Middle frontal gyrus (tissue), 1 donor: ENCODE results near the gene C4B.
"Not testable (repeated sequence)": the region's sequence is repeated elsewhere in the genome, so short reads cannot be mapped to it uniquely, and the experiment has no call there.

ENCODE experiments used
- DNase-seq: peaks from one replicate; pipeline ENCODE4 v3.0.0-alpha.2; 2015; ENCODE audit warnings: low spot score; ENCODE audit errors: extremely low spot score

Gene C4B

GRCh38 chr6:31980998-31981397 is 33.6 kb upstream of the C4B start:
- DNase-seq = not testable (repeated sequence)

- not testable (repeated sequence) for DNase-seq
Observed at GRCh38 chr6:31981744-31982143, 32.9 kb upstream of the C4B start, which contains the start of gene C4A. Gene C4A (plus strand): TSS chr6:31982057. CDS start chr6:31982108, 51 bp downstream.

GRCh38 chr6:31989363-31989762 is 25.2 kb upstream of the C4B start:
- not testable (repeated sequence) for DNase-seq

GRCh38 chr6:31994421-31994820 is 20.2 kb upstream of the C4B start:
- DNase-seq = not testable (repeated sequence)

GRCh38 chr6:31996385-31996784 is 18.2 kb upstream of the C4B start:
- DNase-seq = not testable (repeated sequence)

GRCh38 chr6:32002546-32003268 is 11.9 kb upstream of the C4B start:
- not testable (repeated sequence) for DNase-seq

- not testable (repeated sequence) for DNase-seq
Observed at GRCh38 chr6:32003301-32003700, 11.3 kb upstream of the C4B start.

GRCh38 chr6:32004393-32004792 is 10.2 kb upstream of the C4B start:
- DNase-seq = not testable (repeated sequence)

- not testable (repeated sequence) for DNase-seq
Observed at GRCh38 chr6:32004864-32005537, 9.6 kb upstream of the C4B start.

GRCh38 chr6:32005538-32005880 is 9.1 kb upstream of the C4B start:
- DNase-seq = not testable (repeated sequence)

- not testable (repeated sequence) for DNase-seq
Observed at GRCh38 chr6:32005991-32006529, 8.5 kb upstream of the C4B start.

- not testable (repeated sequence) for DNase-seq
Observed at GRCh38 chr6:32007086-32007485, 7.5 kb upstream of the C4B start.

- not testable (repeated sequence) for DNase-seq
Observed at GRCh38 chr6:32008037-32008436, 6.6 kb upstream of the C4B start.

GRCh38 chr6:32008616-32009015 is 6.0 kb upstream of the C4B start:
- not testable (repeated sequence) for DNase-seq

- DNase-seq = not testable (repeated sequence)
Observed at GRCh38 chr6:32009537-32009936, 5.1 kb upstream of the C4B start.

- not testable (repeated sequence) for DNase-seq
Observed at GRCh38 chr6:32010856-32011530, 3.6 kb upstream of the C4B start.

GRCh38 chr6:32012941-32013617 is 1.5 kb upstream of the C4B start:
- not testable (repeated sequence) for DNase-seq

- DNase-seq = not testable (repeated sequence)
Observed at GRCh38 chr6:32013738-32014137, 857 bp upstream of the C4B start.

- not testable (repeated sequence) for DNase-seq
Observed at GRCh38 chr6:32022100-32022499, 7.5 kb downstream of the C4B start.

GRCh38 chr6:32028631-32029030 is 14.0 kb downstream of the C4B start:
- DNase-seq = not testable (repeated sequence)

- DNase-seq = not testable (repeated sequence)
Observed at GRCh38 chr6:32029553-32029952, 15.0 kb downstream of the C4B start.
